ENCODE data around the gene HNRNPF. TPM values are rescaled to one million over a fixed set of nuclear protein-coding genes. Genes with fewer than 3 reads are reported as not detected.

HNRNPF gene
- total RNA-seq, 2 donors from 2014 or later: 250 to 394 TPM

DNA sequence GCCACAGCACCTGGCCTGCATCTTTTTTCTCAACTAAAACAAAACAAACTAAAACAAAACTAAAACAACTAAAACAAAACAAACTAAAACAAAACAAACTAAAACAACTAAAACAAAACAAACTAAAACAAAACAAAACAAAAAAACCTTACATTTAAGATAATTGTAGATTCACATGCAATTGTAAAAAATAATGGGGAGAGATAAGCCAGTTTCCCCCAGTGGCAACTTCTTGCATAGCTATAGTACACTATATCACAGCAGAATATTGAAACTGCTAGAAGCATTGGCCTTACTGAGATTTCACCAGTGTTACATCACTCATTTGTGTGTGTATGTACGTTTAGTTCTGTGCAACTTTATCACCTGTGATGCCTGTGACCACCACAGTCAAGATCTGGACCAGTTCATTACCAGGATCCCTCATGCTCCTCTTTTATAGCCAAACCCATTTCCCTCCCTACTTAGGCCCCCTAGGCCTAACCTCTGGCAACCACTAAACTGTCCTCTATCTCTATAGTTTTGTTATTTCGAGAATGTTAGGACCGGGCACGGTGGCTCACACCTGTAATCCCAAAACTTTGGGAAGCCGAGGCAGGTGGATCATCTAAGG lies 28.3 kb downstream of the HNRNPF start:
- DNase-seq: no peak
- Histone ChIP-seq H3K27me3 (no peaks in the 10 kb centered on the region), H3K9ac (ENCODE audit: low read depth in 2 of 2, low read length in 2 of 2) (no peak overlapping the region), H3K4me3 (no peak overlapping the region), H3K36me3 (peaks cover 2% of the 10 kb centered on the region), H3K4me1 (peaks cover 6% of the 10 kb centered on the region), H3K27ac (no peak overlapping the region), H3K9me3 (no peaks in the 10 kb centered on the region)
- intact Hi-C loops (cut with DNase I): no loop called here
- TF ChIP-seq, protein P1, sequence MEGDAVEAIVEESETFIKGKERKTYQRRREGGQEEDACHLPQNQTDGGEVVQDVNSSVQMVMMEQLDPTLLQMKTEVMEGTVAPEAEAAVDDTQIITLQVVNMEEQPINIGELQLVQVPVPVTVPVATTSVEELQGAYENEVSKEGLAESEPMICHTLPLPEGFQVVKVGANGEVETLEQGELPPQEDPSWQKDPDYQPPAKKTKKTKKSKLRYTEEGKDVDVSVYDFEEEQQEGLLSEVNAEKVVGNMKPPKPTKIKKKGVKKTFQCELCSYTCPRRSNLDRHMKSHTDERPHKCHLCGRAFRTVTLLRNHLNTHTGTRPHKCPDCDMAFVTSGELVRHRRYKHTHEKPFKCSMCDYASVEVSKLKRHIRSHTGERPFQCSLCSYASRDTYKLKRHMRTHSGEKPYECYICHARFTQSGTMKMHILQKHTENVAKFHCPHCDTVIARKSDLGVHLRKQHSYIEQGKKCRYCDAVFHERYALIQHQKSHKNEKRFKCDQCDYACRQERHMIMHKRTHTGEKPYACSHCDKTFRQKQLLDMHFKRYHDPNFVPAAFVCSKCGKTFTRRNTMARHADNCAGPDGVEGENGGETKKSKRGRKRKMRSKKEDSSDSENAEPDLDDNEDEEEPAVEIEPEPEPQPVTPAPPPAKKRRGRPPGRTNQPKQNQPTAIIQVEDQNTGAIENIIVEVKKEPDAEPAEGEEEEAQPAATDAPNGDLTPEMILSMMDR (IDR thresholded peaks at IDR 0.05): no peak

DNA sequence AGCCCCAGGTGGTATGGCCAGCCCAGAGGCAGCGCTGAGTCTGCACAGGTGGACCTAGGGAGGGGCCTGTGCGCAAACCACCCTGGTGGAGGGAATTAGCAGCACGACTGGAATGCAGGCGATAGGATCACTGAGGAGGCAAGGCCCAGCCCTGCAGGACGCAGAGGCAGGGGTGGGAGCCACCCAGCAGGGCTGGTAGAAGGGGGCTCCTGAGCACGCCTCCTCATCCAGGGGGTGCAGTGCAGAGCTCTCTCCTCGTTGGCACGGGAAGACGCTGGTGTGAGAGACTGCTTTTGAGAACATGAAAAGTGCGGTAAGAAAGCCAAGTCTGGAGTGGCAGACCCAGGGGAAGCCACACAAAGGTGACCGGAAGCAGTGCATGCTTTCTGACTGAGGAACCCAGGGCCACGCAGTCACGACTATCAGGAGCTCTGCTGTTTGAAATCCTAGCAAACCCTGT lies 31.5 kb downstream of the HNRNPF start:
- Histone ChIP-seq H3K4me3 (no peak overlapping the region), H3K36me3 (no peaks in the 10 kb centered on the region), H3K9me3 (no peaks in the 10 kb centered on the region), H3K27ac (no peak overlapping the region), H3K27me3 (no peaks in the 10 kb centered on the region), H3K9ac (ENCODE audit: low read depth in 2 of 2, low read length in 2 of 2) (no peak overlapping the region), H3K4me1 (no peaks in the 10 kb centered on the region)
- DNase-seq: no peak
- TF ChIP-seq, protein P1 (IDR thresholded peaks at IDR 0.05): no peak
- intact Hi-C loops (cut with DNase I): no loop called here

DNA sequence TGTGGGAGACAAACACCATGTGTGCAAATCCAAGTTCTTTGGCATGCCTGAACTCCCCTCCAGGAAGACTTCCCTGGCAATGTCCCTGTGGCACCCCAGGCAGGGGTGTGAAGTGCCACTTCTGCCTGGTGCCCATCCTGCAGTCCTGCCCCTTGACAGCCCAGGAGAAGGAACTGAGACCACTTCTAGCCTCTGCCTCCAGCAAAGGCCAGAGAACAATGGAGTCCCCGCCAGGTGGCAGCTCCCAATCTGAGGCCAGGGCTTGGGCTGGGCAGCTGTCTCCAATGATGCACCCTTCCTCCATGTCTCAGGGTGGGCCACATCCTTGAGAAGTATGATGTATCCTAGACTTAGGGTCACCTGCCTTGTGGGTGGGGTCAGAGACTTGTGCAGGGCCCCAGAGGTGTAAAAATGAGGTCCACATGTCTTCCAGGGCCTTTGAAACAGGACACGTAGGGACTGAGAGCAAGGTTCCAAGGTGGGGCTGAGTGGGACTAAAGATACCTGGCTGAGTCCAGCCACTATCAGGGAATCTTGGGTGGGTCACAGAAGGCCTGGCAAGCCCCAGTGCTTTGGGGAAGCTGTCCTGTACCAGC lies 32.1 kb downstream of the HNRNPF start:
- Histone ChIP-seq H3K27ac (no peak overlapping the region), H3K4me1 (no peaks in the 10 kb centered on the region), H3K36me3 (no peaks in the 10 kb centered on the region), H3K9me3 (no peaks in the 10 kb centered on the region), H3K4me3 (no peak overlapping the region), H3K9ac (ENCODE audit: low read depth in 2 of 2, low read length in 2 of 2) (no peak overlapping the region), H3K27me3 (no peaks in the 10 kb centered on the region)
- TF ChIP-seq, protein P1 (IDR thresholded peaks at IDR 0.05): no peak
- DNase-seq: no peak
- intact Hi-C loops (cut with DNase I): no loop called here

DNA sequence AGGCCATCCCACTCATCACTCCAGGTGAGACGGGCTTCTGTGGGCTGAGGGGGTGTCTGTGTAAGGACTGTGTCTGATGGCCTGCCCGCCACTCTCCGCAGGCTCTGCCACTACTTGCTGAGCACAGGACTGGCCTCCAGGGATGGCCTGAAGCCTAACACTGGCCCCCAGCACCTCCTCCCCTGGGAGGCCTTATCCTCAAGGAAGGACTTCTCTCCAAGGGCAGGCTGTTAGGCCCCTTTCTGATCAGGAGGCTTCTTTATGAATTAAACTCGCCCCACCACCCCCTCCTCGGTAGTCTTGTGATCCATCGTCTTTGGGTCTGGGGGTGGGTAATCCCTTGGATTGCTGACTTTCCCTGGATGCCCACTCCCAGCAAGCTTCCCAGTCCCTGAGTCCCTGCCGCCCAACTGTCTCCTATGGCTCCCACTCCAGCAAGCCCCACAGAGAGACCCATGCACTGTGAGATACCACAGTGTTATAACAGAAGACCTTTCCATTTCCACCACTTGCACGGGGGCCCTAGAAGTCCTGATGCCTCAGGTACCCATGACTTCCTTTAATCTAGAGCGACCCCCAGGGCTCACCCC lies 32.8 kb downstream of the HNRNPF start:
- H3K27me3 ChIP-seq: no peaks in the 10 kb centered on the region
- H3K27ac ChIP-seq: no peak overlapping the region
- H3K4me3 ChIP-seq: no peak overlapping the region
- TF ChIP-seq, protein P1 (IDR thresholded peaks at IDR 0.05): no peak
- DNase-seq: no peak
- H3K36me3 ChIP-seq: no peaks in the 10 kb centered on the region
- no peaks in the 10 kb centered on the region for H3K9me3 ChIP-seq
- H3K4me1 ChIP-seq: no peaks in the 10 kb centered on the region
- intact Hi-C loops (cut with DNase I): no loop called here
- H3K9ac ChIP-seq (ENCODE audit: low read depth in 2 of 2, low read length in 2 of 2): no peak overlapping the region

DNA sequence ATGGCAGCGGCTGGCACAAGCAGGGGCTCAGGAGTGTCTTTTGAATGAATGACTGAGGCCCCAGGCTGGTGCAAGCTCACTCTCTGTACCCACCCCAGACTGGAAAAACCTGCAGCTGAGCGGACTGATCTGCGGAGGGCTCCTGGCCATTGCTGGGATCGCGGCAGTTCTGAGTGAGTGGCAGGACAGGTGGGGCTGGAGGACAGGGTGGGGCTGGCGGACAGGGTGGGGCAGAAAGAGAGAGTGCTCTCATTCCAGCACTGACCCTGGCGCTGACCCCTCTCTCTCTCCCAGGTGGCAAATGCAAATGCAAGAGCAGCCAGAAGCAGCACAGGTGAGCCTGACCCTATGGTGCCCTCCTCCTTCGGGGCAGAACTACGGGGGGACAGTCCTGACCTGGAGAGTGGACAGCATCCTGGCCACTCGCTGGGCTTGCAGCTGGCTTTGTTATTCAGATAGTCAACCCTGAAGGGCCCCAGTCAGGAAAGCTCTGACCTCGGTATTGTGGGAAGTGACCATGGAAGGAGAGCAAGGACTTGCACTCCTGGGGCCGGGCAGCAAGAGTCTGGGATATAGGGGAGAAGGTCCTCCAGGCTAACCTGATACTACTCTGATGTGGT lies 33.5 kb downstream of the HNRNPF start:
- H3K9ac ChIP-seq (ENCODE audit: low read depth in 2 of 2, low read length in 2 of 2): no peak overlapping the region
- intact Hi-C loops (cut with DNase I): no loop called here
- no peaks in the 10 kb centered on the region for H3K27me3 ChIP-seq
- H3K9me3 ChIP-seq: no peaks in the 10 kb centered on the region
- H3K27ac ChIP-seq: no peak overlapping the region
- TF ChIP-seq, protein P1 (IDR thresholded peaks at IDR 0.05): no peak
- H3K4me1 ChIP-seq: no peaks in the 10 kb centered on the region
- no peak for DNase-seq
- H3K4me3 ChIP-seq: no peak overlapping the region
- no peaks in the 10 kb centered on the region for H3K36me3 ChIP-seq

All from colonic mucosa (tissue), 4 donors.